WERI-Rb-1 (cell line): Measurements from ENCODE around the gene GALNT13.

Experiments
- DNase-seq: peaks from one replicate; pipeline ENCODE4 v3.0.0-alpha.2; 2020
- H3K27ac ChIP-seq: fragments of 250-450 bp; sonication (Bioruptor Pico); 2 replicates; pipeline ENCODE4 v1.5.1; 2020; ENCODE audit warnings: mild to moderate bottlenecking, moderate library complexity
- H3K27me3 ChIP-seq: fragments of 250-450 bp; sonication (Bioruptor Pico); 2 replicates; pipeline ENCODE4 v1.5.1; 2021; ENCODE audit warnings: mild to moderate bottlenecking, low read depth, moderate library complexity; ENCODE audit not compliant: insufficient read depth, severe bottlenecking
- H3K36me3 ChIP-seq: fragments of 250-450 bp; sonication (Bioruptor Pico); 2 replicates; pipeline ENCODE4 v1.5.1; 2020; ENCODE audit warnings: mild to moderate bottlenecking, moderate library complexity
- H3K4me3 ChIP-seq: 2 replicates; pipeline ENCODE4 v1.5.1; 2011; ENCODE audit warnings: low read depth, mild to moderate bottlenecking, control low read depth, low read length
- H3K9me3 ChIP-seq: fragments of 250-450 bp; sonication (Bioruptor Pico); 2 replicates; pipeline ENCODE4 v1.5.1; 2021; ENCODE audit warnings: mild to moderate bottlenecking, moderate library complexity; ENCODE audit not compliant: severe bottlenecking
- TF ChIP-seq, protein P1 (sequence below): IDR thresholded peaks from 2 replicates; pipeline ENCODE4 v1.5.1; 2011; ENCODE audit warnings: low read depth, mild to moderate bottlenecking, control low read depth, inconsistent platforms, low read length

GALNT13 gene

DNA sequence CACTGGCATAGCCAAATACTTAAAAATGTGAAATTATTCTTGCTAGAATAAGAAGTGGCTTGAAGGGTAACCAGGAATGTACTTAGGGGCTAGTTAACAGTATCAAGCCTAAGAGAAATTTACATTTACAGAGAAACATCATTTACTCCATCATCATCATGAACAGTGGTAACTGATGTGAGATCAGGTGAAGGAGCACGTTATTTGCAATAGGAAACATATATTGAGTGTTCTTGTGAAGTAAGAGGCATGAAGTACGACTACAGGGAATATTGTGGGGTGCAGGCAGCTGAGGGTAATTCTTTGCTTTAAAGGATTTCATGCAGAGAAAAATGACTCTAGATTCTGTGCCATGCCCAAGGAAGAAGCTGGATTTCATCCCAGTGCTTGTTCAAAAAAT is 220.8 kb downstream of the GALNT13 start:
- Histone ChIP-seq H3K27me3 (no peaks in the 10 kb centered on the region), H3K4me3 (no peak overlapping the region), H3K36me3 (no peaks in the 10 kb centered on the region), H3K27ac (no peak overlapping the region), H3K9me3 (no peaks in the 10 kb centered on the region)
- TF ChIP-seq, protein P1, sequence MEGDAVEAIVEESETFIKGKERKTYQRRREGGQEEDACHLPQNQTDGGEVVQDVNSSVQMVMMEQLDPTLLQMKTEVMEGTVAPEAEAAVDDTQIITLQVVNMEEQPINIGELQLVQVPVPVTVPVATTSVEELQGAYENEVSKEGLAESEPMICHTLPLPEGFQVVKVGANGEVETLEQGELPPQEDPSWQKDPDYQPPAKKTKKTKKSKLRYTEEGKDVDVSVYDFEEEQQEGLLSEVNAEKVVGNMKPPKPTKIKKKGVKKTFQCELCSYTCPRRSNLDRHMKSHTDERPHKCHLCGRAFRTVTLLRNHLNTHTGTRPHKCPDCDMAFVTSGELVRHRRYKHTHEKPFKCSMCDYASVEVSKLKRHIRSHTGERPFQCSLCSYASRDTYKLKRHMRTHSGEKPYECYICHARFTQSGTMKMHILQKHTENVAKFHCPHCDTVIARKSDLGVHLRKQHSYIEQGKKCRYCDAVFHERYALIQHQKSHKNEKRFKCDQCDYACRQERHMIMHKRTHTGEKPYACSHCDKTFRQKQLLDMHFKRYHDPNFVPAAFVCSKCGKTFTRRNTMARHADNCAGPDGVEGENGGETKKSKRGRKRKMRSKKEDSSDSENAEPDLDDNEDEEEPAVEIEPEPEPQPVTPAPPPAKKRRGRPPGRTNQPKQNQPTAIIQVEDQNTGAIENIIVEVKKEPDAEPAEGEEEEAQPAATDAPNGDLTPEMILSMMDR = no peak
- no peak for DNase-seq

DNA sequence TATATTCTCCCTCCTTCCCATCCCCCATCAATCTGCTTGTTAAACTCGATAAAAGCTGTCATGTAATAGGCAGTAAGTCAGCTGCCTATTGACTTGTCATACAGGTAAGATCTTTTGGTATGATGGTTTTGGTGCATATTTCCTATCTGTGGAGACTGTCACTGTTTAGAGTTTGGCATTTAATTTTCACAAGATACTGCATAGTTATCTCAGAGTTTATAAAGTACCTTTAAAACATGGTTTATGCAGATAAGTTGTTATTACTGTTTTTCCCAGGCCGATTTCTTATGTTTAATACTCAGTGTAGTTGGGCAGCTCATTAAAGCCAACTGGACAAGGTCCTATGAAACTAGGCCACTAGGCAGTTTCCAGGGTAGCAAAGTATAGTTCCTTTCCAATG is 222.1 kb downstream of the GALNT13 start:
- TF ChIP-seq, protein P1 = no peak
- no peaks in the 10 kb centered on the region for H3K27me3 ChIP-seq
- no peak overlapping the region for H3K4me3 ChIP-seq
- no peak overlapping the region for H3K27ac ChIP-seq
- DNase-seq = no peak
- H3K9me3 ChIP-seq = no peaks in the 10 kb centered on the region
- no peaks in the 10 kb centered on the region for H3K36me3 ChIP-seq

DNA sequence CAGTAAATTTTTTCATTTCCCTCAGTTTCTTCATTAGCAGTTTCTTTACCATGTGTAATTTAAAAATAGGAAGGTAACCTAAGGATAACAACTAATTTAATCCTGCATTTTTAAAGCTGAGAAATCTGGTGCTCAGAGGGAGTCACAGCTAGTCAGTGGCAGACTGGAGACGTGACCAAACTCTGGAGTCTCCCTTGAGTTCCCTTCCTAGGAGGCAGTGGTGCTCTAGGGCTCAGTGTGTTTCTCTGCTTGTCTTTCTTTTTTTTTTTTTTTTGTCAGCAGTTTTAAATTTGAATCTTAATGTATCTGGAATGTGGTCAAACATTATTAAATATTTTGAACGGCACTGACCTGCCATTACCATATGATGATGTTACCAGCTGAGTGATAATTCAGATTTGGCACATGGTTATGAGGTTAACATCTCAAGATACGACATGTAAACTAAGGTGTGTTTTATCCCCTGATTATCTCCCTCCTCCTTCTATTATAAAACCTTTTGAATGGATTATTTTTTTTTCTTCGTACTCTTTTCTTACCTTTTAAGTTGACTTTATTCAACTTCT is 226.2 kb downstream of the GALNT13 start:
- Histone ChIP-seq H3K4me3 (no peak overlapping the region), H3K9me3 (no peaks in the 10 kb centered on the region), H3K27me3 (no peaks in the 10 kb centered on the region), H3K36me3 (no peaks in the 10 kb centered on the region), H3K27ac (no peak overlapping the region)
- TF ChIP-seq, protein P1 = no peak
- no peak for DNase-seq

DNA sequence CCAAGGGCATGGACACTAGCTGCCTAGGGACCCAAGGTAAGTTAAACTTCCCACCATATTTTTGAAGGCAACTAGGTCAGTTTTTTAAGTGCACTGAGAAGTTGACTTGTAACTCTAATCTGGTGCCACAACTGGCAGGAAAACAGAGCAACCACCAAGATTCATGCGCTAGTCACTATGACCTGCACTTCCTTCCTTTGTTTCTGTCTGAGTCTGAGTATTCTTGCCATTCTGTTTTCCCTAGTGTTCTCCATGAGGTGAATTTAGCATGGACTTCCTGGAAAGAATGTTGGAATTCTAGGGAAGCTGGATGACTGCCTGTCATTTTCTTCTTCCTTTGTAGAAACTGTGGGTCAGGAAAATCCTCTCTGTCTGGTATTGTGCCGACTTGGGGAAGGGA is 249.0 kb downstream of the GALNT13 start:
- no peaks in the 10 kb centered on the region for H3K27me3 ChIP-seq

DNA sequence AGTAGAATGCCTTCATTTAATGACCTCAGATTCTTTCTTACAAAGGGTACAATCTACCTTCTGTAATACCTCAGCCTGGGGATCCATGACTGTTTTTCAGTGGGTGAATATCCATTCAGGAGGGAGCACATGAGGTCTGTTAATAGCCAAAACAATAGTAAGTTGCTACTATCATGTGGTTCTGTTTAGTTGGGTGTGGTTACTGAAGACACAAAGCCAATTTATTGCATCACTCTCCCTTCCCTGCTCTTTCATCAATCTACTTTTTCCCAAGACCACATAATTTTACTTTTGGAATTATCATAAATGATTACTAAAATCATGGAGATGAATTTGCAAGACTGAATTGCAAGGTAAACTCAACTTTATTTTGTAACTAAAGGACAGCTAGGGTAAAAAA is 254.2 kb downstream of the GALNT13 start:
- Histone ChIP-seq H3K27me3 (no peaks in the 10 kb centered on the region), H3K36me3 (no peaks in the 10 kb centered on the region), H3K4me3 (no peak overlapping the region), H3K9me3 (no peaks in the 10 kb centered on the region), H3K27ac (no peak overlapping the region)
- no peak for DNase-seq
- TF ChIP-seq, protein P1 = no peak

More for the DNA sequence above, 249.0 kb downstream of the GALNT13 start:
- Histone ChIP-seq H3K27ac (no peak overlapping the region), H3K9me3 (no peaks in the 10 kb centered on the region), H3K4me3 (no peak overlapping the region), H3K36me3 (no peaks in the 10 kb centered on the region)
- TF ChIP-seq, protein P1 = no peak
- DNase-seq = no peak

DNA sequence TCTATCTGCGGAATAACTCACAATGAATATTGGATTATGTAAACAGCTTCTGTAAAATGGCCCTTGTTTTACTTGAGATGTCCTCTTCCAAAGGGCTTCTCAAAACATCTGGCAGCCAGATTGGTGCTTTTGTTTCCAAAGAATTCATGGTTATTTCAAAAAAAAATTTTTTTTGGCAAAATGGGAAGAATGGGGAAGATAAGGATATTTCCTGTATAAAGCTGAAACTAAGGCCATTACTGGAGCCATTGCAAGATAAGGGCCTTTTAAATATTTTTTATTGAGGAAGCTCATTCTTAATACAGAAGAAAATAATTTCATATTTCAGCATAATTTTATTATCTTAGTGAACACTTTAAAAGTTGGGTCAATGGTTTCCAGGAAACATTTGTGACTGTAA is 259.1 kb downstream of the GALNT13 start:
- DNase-seq = no peak
- Histone ChIP-seq H3K4me3 (no peak overlapping the region), H3K9me3 (no peaks in the 10 kb centered on the region), H3K27me3 (no peaks in the 10 kb centered on the region), H3K27ac (no peak overlapping the region), H3K36me3 (no peaks in the 10 kb centered on the region)
- TF ChIP-seq, protein P1 = no peak
